Testis (tissue), 3 donors: ENCODE measurements around the gene CDK5RAP2. TPM values are rescaled to one million over a fixed set of nuclear protein-coding genes. Genes with fewer than 3 reads are reported as not detected.
"Not testable (repeated sequence)": the region's sequence is repeated elsewhere in the genome, so short reads cannot be mapped to it uniquely, and the experiment has no call there.

Experiments
- DNase-seq: peaks from one replicate; pipeline ENCODE4 v3.0.0-alpha.2; 2019
- H3K27ac ChIP-seq, 2 donors: fragments of 200-600 bp; sonication (generic); one replicate each; pipeline ENCODE4 v1.5.1; 2019
- H3K27me3 ChIP-seq: fragments of 200-600 bp; sonication (generic); one replicate; pipeline ENCODE4 v1.5.1; 2019
- H3K36me3 ChIP-seq: fragments of 200-600 bp; sonication (generic); one replicate; pipeline ENCODE4 v1.5.1; 2017; ENCODE audit warnings: low read depth; ENCODE audit errors: missing control alignments
- H3K4me1 ChIP-seq: fragments of 200-600 bp; sonication (generic); one replicate; pipeline ENCODE4 v1.5.1; 2019
- H3K4me3 ChIP-seq, 2 donors: fragments of 200-600 bp; sonication (generic); one replicate each; pipeline ENCODE4 v1.5.1; 2017 to 2019
- H3K9me3 ChIP-seq: fragments of 200-600 bp; sonication (generic); one replicate; pipeline ENCODE4 v1.5.1; 2017
- CTCF ChIP-seq, 3 experiments: fragments of 450-650 bp in 2 of 3; fragments of 200-600 bp in 1 of 3; sonication (generic) in 1 of 3; IDR thresholded peaks; one replicate each; pipeline ENCODE4 v1.5.1; 2016 to 2019; ENCODE audit warnings: antibody characterized with exemption in 3 of 3, mild to moderate bottlenecking in 2 of 3, moderate library complexity in 1 of 3
- POLR2A ChIP-seq: fragments of 450-650 bp; IDR thresholded peaks from one replicate; pipeline ENCODE4 v1.6.1; 2017; ENCODE audit warnings: antibody characterized with exemption, mild to moderate bottlenecking, moderate library complexity
- WGBS, 2 donors: methylation state at CpG; one replicate each; pipeline ENCODE4 v1.1.5; 2018; 5-methylcytosine and 5-hydroxymethylcytosine counted together
- intact Hi-C: fragments of 100-400 bp; cut with DNase I; formaldehyde crosslinking; loops from one replicate; pipeline ENCODE4 v1.15.1; 2023; ENCODE audit warnings: low total_unique reads
- polyA plus RNA-seq: library from polyadenylated mRNA; stranded (reverse); fragments of 350-450 nt; fragmentation: Illumina TruSeq; extraction: RNeasy Lipid Tissue Mini Kit (QIAGEN cat#74804); gene quantifications from one replicate; pipeline ENCODE4 v1.2.3, GENCODE V29; 2014; ENCODE audit warnings: low read depth, low replicate concordance; ENCODE audit not compliant: insufficient read depth
- total RNA-seq, 2 donors: library from RNA; depleted of rRNA; stranded (reverse); fragments of >200 nt; gene quantifications; one replicate each; pipeline ENCODE4 v1.2.3, GENCODE V29; 2016

CDK5RAP2 gene
- total and polyA plus RNA-seq, 3 donors from 2014 or later: 64.9 to 80.5 (median 76.1) TPM

GRCh38 chr9:120513825-120514396 lies 66.1 kb downstream of the CDK5RAP2 start:
- no peak overlapping the region for H3K27ac ChIP-seq
- TF ChIP-seq CTCF (IDR thresholded peaks at IDR 0.05) (no peak), POLR2A (no peak)
- H3K36me3 ChIP-seq: no peaks in the 10 kb centered on the region
- intact Hi-C loops: no loop called here
- H3K9me3 ChIP-seq: no peaks in the 10 kb centered on the region
- no peaks in the 10 kb centered on the region for H3K4me1 ChIP-seq
- DNase-seq: no peak
- H3K4me3 ChIP-seq: no peak overlapping the region
- H3K27me3 ChIP-seq: no peaks in the 10 kb centered on the region
- WGBS, 2 donors: 90 to 93% methylated on average over 4 of the region's 4 CpGs

GRCh38 chr9:120510816-120511215 lies 69.2 kb downstream of the CDK5RAP2 start:
- WGBS, 2 donors: 94% methylated on average over 3 of the region's 3 CpGs
- Histone ChIP-seq H3K4me1 (no peaks in the 10 kb centered on the region), H3K27ac (no peak overlapping the region), H3K27me3 (no peaks in the 10 kb centered on the region), H3K9me3 (no peaks in the 10 kb centered on the region), H3K4me3 (no peak overlapping the region), H3K36me3 (no peaks in the 10 kb centered on the region)
- intact Hi-C loops: no loop called here
- DNase-seq: no peak
- TF ChIP-seq CTCF (IDR thresholded peaks at IDR 0.05) (no peak), POLR2A (no peak)

GRCh38 chr9:120507936-120508510 lies 71.9 kb downstream of the CDK5RAP2 start:
- H3K4me3 ChIP-seq: no peak overlapping the region
- H3K27ac ChIP-seq: no peak overlapping the region
- TF ChIP-seq POLR2A (no peak), CTCF (IDR thresholded peaks at IDR 0.05) (no peak)
- H3K4me1 ChIP-seq: no peaks in the 10 kb centered on the region
- H3K9me3 ChIP-seq: no peaks in the 10 kb centered on the region
- DNase-seq: no peak
- no peaks in the 10 kb centered on the region for H3K27me3 ChIP-seq
- intact Hi-C loops: no loop called here
- WGBS, 2 donors: 89 to 92% methylated on average over 3 of the region's 3 CpGs
- H3K36me3 ChIP-seq: no peaks in the 10 kb centered on the region

GRCh38 chr9:120505186-120505585 lies 74.8 kb downstream of the CDK5RAP2 start:
- Histone ChIP-seq H3K27ac (no peak overlapping the region), H3K4me1 (no peaks in the 10 kb centered on the region), H3K9me3 (no peaks in the 10 kb centered on the region), H3K27me3 (no peaks in the 10 kb centered on the region), H3K36me3 (no peaks in the 10 kb centered on the region), H3K4me3 (no peak overlapping the region)
- 93 to 96% methylated on average over 4 of the region's 4 CpGs for WGBS, 2 donors
- intact Hi-C loops: no loop called here
- TF ChIP-seq POLR2A (no peak), CTCF (IDR thresholded peaks at IDR 0.05) (no peak)
- no peak for DNase-seq

GRCh38 chr9:120500733-120501132 lies 79.2 kb downstream of the CDK5RAP2 start:
- TF ChIP-seq CTCF (IDR thresholded peaks at IDR 0.05): no peak
- no peak for TF ChIP-seq POLR2A
- Histone ChIP-seq H3K27me3 (no peaks in the 10 kb centered on the region), H3K36me3 (no peaks in the 10 kb centered on the region), H3K9me3 (no peaks in the 10 kb centered on the region), H3K27ac (no peak overlapping the region), H3K4me3 (no peak overlapping the region), H3K4me1 (no peaks in the 10 kb centered on the region)
- DNase-seq: no peak
- 93 to 95% methylated on average over 5 of the region's 5 CpGs for WGBS, 2 donors
- intact Hi-C loops: no loop called here

GRCh38 chr9:120497865-120498264 lies 82.1 kb downstream of the CDK5RAP2 start:
- intact Hi-C loops, H3K36me3 ChIP-seq, DNase-seq, H3K27me3 ChIP-seq, H3K9me3 ChIP-seq, H3K27ac ChIP-seq, H3K4me3 ChIP-seq, H3K4me1 ChIP-seq: not testable (repeated sequence)
- WGBS, 2 donors: 84 to 89% methylated on average over 5 of the region's 5 CpGs

GRCh38 chr9:120496438-120496837 lies 83.5 kb downstream of the CDK5RAP2 start:
- H3K27ac ChIP-seq, H3K9me3 ChIP-seq, H3K36me3 ChIP-seq, H3K27me3 ChIP-seq, H3K4me1 ChIP-seq, DNase-seq, intact Hi-C loops, H3K4me3 ChIP-seq: not testable (repeated sequence)
- WGBS, 2 donors: no CpG with 5 or more reads among the region's 37 CpGs
